Ureter (tissue), 1 donor: ENCODE data around the gene TIGD1. TPM values are rescaled to one million over a fixed set of nuclear protein-coding genes. Genes with fewer than 3 reads are reported as not detected.
A peak's percentile ranks its signal among the peaks of the same experiment; 100 is the strongest.

Experiments used
- DNase-seq: peaks from one replicate; pipeline ENCODE4 v3.0.0-alpha.2; 2020; ENCODE audit warnings: low spot score
- total RNA-seq: library from RNA; stranded (reverse); gene quantifications from one replicate; pipeline ENCODE4 v1.2.4, GENCODE V29; 2023
- donor health status: DM: yes; HTN: yes; CAD: no.

Gene TIGD1
- total RNA-seq = 7.9 TPM

DNA sequence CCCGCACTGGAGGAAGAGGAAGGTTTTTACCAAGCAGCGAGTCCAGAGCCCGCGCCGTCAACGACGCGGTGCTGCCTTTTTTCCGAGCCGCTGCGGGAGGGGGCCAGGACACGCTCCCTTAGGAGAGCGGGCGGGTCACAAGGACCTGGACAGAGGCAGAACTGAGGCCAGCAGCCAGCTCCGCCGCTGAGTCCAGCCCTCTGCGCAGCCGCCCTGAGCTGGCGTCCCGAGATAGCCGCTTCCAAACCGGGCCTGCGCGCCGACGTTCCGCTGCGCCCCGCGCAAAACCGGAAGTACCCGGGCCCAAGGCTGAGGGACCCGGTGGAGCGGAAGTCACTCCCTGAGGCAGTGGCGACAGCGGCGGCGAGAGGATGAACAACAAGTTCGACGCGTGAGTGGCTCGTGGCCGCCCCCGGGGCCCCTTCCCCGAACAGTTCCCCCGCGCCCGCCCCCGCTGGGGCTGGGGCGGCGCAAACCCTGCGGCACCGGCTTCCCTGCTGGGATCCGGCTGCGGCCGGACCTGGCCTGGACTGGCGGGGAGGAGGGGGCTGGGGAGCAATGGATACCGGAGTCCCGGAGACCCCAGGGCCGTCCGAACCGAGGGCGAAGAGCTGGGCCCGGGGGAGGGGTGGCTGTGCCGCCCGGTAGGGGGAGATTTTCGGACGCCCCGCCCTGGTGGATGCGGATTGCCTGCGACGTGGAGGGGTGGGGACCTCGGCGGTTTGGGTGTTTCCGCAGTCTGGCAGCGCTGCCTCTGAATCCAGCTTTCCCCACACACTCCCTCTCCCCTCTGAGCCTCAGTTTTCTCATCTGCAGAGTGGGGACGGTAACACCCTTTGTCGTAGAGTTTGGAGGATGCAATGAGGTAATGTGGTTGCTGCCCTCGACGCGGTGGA is at the start of gene TIGD1, which contains the start of gene EIF4E2:
Gene TIGD1 (minus strand): TSS at position 204 of the 896 bp plus-strand sequence. CDS start 675 bp downstream, outside the sequence.
Gene EIF4E2 (plus strand): TSS at position 336 of the 896 bp plus-strand sequence. CDS start 36 bp downstream, at position 372.
- peak; percentile 96 for DNase-seq

DNA sequence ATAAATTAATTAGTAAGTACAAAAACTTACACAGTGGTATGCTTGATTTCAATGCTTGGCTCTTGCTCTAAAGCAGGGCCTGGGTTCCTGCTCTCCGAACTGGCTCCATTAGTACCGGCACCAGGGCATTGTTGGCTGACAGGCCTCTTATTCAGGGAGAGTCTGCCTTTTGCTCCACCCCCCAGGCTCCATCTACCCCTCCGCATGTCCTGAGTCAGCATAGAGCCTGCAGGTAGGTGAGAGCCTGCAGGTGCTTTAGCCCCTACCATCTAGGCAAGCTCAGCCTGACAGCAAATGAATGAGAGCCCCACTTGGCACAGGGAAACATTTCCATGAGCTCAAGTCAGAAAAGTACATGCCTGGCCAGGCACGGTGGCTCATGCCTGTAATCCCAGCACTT is 47.9 kb upstream of the TIGD1 start:
- no peak for DNase-seq

DNA sequence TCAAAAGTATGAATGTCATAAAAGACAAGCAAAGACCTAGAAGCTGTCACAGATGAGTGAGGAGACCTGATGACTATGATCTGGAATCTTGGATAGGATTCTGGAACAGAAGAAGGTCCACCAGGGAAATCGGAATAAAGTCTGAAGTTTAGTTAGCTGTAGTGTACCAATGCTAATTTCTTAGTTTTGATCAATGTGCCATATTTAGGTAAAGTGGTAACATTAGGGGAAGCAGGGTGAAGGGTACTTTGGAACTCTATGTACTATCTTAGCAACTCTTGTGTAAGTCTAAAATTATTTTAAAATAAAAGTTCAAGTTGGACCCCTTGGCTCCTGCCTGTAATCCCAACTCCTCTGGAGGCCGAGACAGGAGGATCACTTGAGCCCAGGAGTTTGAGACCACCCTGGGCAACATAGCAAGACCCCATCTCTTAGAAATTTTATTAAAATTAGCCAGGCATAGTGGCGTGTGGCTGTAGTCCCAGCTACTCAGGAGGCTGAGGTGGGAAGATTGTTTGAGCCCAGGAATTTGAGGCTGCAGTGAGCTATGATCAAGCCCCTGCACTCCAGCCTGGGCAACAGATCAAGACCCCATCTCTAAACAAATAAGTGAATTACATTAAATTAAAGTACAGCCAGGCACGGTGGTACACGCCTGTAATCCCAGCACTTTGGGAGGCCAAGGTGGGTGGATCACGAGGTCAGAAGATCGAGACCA is 47.2 kb upstream of the TIGD1 start:
- no peak for DNase-seq

DNA sequence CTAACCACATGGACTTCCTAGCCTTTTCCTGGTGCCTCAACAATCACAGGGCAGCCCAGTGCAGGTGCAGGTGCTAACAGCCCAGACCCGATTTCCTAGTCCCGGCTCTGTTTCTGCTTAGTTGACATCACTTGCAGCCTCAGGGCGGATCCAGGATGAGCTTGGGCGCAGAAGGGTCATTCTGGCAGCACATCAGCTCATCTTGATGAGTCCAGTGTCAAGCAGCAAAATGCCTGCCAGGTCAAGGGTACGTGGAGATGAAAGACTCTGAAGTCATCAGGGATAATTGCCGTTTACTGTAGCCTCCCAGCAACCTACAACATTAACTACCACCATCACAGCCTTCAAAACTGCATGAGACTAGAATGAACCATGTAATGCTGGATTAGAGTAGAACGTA is 43.6 kb upstream of the TIGD1 start:
- DNase-seq = no peak

DNA sequence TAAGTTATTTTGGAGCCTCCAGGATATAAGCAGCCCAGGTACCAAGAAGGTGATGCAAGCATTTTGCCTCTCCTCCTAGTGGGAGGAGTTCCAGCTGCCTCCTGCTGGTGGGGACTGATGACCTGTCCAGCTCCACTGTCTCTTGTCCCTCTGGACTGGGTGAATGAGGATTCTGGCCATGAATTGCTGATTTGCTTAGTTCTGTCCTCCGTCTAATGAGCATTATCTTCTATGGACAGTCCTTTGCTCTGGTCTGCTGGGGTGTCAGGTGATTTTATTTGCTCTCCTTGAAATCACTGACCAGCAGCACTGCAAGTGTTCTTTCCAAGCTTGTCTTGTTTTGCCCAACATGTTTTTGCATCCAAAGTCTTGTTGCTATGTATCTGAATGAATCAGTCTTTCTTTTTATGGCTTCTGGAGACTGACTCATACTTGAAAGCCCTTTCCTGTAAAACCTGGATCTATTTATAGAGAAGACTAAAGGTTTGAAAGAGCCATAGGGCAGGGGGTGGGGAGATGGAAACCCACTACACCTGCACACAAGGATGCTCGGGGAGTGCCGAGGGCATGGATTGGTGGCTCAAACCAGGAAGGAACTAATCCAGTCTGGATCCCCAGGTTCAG is 42.5 kb upstream of the TIGD1 start:
- DNase-seq = no peak

DNA sequence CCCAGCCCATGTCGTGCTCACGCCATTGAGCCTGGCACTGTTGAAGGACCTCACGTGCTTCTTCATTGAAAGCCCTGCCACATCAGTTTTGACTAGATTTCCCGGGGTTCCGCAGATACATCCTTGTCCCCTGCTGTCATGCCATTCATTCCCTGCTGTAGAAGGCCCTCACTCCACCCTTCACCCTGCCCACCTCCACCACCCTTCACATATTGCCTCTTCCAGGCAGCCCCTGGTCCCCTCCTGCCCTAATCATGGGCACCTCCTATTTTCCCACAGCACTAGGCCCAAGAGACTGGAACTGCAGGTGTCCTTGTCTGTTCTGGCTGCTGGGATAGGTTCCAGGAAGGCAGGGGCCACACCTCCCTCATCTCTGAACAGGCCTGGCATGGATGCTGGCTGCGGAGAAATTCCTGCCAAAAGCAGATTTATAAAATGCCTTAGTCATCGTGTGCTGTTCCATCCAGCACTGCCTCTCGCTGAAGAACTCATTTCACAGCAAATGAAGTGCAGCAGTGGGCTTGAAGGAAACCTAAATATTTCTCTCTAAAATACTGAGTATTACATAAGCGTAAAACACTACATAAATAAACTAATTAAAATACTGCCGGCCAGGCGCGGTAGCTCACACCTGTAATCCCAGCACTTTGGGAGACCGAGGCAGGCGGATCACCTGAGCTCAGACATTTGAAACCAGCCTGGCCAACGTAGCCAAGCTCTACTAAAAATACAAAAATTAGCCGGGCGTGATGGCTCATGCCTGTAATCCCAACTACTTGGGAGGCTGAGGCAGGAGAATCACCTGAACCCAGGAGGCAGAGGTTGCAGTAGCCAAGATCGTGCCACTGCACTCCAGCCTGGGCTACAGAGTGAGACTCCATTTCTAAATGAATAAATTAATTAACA is 38.6 kb upstream of the TIGD1 start:
- DNase-seq = peak; percentile 62

DNA sequence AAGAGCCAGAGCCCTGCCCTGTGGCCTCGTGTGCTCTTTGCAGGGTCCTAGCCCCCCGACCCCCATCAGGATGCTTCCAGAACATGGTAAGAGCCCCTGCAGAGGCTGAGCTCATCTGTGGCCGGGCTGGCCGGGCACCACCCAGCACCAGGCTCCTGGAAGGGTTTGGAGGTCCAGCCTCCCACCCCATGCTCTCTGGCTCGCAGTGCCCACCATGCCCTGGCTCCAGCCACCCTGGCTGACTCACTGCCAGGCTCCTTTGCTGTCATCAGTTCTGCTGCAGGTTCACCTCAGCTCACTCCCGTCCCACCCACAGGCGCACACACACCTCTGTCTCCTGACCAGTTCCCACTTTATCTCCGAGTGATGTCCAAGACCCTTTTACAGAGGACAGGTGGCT is 37.7 kb upstream of the TIGD1 start:
- DNase-seq = no peak

DNA sequence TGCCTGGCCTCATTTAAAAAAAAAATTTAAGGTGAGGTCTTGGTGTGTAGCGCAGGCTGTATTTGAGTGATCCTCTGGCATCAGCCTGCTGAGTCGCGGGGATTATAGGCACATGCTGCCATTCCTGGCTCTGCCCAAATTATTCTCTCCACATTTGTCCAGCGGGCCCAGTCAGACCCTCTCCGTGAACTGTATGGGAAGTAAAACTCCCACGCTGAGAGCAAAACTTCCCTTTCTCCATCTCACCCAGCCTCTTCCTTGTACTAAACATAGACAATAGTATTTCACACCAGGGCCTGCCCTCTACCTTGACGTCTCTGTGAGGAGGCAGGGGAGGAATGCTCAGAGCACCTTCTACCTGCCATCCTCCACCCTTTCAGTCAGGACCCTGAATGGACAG is 37.2 kb upstream of the TIGD1 start:
- no peak for DNase-seq

DNA sequence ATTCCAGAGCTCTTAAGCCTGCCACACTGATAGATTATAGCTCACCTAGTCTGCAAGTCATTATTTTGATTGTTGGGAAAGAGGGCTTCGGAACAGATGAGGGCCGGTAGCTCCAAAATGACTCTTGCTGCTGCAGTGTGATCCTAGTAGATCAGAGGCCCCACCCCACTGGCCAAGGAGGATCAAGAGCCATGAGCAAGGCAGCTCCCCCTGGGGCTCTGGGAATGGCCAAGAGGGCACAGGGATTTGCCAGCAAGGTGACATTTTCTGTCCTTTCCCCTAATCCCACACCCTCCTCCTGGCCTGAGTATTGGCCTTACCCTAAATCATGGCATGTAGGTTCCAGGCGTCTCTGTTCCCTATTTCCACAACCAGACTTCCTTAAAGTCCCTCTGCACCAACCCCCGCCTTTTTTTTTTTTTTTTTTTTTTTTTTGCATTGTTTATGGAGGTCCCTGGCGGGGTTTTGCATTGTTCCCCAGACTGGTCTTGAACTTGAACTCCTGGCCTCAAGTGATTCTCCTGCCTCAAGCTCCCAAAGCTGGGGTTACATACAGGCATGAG is 36.7 kb upstream of the TIGD1 start:
- DNase-seq = no peak

DNA sequence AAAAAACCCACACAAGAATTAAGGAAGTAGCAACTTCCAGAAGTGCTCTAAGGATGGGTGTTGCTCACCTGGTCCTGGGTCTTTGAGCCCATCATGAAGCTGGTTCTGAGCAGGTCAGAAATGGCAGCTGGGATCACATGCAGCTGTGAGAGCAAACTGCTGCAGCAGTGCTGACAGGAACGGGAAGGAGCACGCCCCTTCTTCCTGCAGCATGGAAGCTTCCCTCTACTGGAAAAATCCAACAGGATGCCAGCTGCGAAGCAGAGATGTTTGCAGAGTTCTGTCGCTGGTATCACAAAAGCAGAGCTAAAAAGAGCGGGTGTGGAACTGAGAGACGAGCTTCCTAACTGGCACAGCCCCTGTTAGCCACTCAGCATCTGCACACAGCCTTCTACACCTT is 33.9 kb upstream of the TIGD1 start:
- DNase-seq = no peak

DNA sequence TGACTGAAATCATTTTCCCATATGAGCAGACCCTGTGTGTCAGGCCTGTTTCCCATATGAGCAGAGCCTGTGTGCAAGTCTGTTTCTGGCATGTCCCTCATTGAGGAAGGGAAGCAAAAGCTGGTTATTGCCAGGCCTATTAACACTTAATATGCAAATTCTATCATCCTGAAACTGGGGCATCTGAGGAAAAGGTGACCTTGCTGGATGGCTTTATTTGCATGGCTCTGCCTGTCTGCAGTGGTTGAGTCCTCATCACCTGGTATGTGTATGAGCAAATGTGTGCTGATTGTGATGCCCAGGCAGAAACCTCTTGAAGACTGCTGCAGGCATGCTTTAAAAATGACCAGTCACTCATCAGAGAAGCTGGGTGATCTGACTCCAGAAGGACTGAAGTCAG is 31.4 kb upstream of the TIGD1 start:
- DNase-seq = no peak

DNA sequence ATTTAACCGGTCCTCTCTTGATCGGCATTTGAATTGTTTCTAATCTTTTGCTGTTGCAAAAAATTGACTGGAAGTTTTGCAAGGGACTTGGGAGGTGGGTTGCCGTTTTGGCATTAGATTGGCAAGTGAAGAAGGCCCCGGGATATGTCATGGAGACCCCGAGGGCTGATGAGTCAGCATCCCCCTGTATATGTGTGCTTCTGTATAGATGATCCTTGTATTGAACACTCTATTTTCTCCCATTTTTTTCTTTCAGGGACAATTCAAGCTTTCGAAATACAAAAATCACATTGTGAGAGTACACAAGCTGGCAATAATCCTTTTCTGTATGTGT is 30.3 kb upstream of the TIGD1 start:
- DNase-seq = no peak

DNA sequence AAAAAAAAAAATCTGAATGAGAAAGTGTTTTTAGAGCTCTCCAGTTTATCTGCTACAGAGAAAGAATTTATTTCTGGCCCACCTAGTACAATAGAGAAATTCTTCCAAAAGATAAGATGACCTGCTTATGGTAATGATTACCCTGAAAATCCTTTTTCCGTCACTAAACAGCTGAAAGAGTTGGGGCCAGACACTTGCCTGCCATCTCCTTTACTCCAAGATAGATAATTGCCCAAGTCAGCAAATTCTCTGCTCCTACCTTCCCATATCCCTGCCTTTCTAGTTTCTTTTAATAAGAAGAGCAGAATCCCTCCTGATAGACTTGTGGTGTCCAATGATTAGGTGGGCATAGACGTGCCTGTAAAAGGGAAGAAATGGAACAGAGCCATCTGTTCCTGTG is 28.3 kb upstream of the TIGD1 start:
- no peak for DNase-seq

DNA sequence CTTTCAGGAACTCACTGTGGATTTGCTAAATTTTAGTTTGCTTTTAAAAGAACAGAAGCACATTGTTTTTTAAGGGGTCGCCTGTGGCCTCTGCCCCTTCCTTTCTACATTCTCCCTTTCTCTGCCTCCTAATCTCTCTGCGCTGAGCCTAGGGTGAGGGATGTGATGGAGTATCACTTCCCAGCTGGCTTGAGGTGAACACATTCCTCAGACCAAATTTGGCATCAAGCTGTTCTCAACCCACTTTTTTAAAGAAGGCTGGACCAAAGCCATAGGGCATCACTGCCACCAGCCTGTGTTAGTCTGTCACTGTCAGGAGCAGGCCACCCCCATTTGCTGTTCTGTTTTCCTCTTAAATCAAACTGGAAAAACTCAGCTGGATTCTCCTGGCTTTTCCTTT is 27.5 kb upstream of the TIGD1 start:
- no peak for DNase-seq

DNA sequence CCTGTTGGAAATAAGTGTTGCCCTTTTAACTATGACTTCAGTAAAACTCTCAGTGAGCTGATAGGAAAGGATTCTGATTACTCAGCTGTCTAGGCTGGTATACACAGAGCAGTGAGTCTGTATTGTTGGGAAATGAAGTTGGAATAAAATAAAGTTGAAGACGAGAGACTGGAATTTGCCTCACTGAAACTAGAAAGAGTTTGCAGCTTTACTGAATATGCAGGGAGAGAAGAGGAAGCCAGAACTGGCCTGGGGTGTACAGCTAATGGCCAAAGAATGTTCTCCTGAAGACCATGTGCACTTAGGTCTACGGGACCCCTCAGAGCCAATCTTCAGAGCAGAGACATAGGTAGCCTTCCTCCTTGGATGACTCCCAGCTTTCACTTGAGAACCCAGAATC is 26.6 kb upstream of the TIGD1 start:
- no peak for DNase-seq

DNA sequence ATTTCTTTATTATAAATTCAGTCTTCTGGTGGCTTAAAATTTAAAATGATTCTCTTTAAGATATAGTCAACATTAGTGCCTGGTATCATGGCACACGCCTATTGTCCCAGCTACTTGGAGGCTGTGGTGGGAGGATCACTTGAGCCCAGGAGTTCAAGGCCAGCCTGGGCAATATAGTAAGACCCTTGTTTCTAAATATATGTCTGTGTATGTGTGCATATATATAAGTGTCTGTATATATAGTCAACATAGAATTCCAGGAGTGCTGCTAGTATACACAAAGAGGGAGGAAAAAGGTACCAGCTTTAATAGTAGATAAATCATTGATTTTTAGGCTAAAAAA is 25.0 kb upstream of the TIGD1 start:
- no peak for DNase-seq

DNA sequence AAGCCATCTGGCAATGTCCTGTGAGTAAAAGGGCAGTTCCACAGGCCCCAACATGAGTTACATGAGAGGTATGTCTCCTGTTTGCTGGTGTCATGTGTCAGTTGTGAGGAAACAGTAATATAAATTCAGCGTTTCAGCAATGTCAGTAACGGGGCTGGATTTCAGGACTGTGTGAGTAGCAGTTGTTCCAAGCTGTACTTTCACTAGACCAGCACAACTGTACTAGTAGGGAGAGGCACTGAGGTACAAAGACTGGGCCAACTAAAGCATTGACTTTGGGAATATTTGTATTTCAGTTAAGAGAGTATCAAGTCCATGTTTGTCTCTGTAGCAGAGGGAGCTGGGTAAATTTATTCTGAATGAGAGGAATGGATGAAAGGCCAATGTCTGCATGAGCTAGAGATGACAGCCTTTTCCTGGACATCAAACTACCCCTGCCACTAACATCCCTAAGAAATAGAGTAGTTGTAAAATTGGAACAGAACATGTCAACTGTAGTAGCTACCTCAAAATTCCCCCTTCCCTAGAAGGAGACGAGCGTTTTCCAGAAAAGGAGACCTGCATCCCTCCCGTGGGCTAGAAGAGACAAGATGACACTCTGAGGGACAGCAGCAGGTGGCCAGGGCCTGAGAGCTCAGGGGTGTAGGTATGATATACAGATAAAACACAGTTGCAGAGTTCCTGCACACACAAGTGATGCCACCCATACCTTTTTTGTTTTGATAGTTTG is 24.5 kb upstream of the TIGD1 start:
- DNase-seq = no peak

DNA sequence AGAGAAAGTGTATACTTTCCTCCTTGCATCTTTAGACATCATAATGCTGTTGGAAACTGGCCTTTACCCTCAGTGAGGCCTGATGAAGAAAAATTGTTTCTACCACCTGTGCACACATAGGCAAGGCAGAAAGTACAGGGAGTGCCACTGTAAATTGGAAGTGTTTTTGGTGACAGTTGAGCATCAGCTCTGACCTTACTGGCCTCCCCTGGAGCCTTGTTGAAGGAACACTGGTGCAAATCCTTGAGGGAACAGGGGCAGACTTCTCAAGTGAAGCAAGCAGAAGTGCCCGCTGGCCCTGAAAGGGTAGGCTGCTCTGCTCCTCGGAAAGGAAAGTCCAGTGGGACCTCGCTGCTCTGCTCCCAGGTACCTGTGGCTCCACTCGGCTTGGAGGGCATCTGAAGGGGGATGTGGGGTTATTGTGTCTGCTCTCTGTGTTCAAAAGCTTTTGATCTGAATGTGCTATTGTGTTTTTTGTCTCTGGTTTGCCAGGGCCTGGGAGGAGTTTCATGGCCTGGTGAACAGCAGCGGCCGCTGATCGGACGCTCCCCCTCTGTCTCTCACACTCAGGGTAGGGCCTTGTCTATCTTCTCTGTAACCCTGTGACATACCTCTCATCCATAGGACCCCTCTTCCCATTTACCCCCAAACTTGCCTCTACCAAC is 23.5 kb upstream of the TIGD1 start:
- DNase-seq = no peak

DNA sequence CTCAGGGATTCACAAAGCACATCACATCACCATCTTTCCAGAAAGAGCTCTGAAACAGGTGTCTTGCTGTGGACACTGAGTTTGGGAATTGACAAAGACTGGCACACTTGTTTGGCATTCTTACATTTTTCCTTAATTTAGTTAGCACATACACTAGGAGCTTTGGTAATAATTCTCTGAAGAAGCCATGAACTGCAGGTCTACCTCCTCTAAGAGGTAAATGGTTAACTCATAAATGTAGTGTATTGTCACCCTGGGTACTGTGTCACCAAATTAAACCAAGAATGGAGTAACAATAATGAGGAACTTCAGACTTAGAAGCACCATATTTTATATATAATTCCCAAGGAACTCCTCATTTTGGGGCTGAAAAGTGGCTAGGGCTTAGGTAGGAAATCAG is 22.7 kb upstream of the TIGD1 start:
- no peak for DNase-seq

DNA sequence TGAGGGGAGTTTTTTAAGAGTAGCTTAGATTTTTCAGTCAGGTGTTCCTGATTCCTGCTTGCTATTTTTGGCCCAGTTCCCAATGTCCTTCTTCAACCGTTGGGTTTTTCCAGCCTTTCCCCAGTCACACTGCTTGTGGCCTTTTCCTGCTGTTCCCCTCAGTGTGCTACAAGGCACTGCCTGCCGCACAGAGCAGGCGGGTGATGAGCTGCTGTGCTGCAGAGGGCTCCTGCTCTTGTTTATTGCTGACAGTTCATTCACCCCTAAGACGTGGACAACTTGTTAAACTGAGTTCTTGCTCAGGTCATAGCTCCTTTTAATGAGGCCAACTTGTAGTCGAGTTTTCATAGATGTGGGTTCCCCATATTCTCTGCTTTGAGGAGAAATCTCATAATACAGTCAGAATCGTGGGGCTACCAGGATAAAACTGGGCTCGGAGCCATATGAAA is 20.7 kb upstream of the TIGD1 start:
- DNase-seq = no peak
